IMR-90 (cell line): Measurements from ENCODE around the gene ATOH8. TPM values are rescaled to one million over a fixed set of nuclear protein-coding genes. Genes with fewer than 3 reads are reported as not detected.

Source experiments
- ATAC-seq: fragments of 200-7000 bp; cut with Tn5 transposase; 2 replicates; pipeline ENCODE4 v1.9.1; 2020; ENCODE audit warnings: low read depth, mild to moderate bottlenecking, moderate library complexity
- BruUV-seq: library from RNA; stranded (reverse); fragments of 400-500 nt; replicated peaks from 2 replicates; lab custom pipeline; 2021; lab: Mats Ljungman, UMichigan
- CTCF ChIA-PET: fragments of 300-600 bp; formaldehyde crosslinking; extraction: SDS; loops from one replicate; lab custom pipeline; 2021; ENCODE audit warnings: antibody characterized with exemption; lab: Yijun Ruan, JAX
- POLR2A ChIA-PET: fragments of 300-600 bp; sonication (Branson Sonifier 250); formaldehyde crosslinking; loops from one replicate; lab custom pipeline; 2022; ENCODE audit warnings: antibody characterized with exemption; ENCODE audit not compliant: unreplicated experiment; lab: Charles Lee
- DNase-seq: peaks from one replicate; pipeline ENCODE4 v3.0.0; 2013
- H2AFZ ChIP-seq: replicated peaks from 2 replicates; pipeline ENCODE3; 2013; ENCODE audit warnings: low read length, mild to moderate bottlenecking; ENCODE audit not compliant: poor library complexity
- H2AK5ac ChIP-seq: 2 replicates; pipeline ENCODE4 v1.6.1; 2013; ENCODE audit warnings: low read depth, low read length, inconsistent platforms
- H2AK9ac ChIP-seq: replicated peaks from 2 replicates; pipeline ENCODE3; 2013; ENCODE audit warnings: mild to moderate bottlenecking, low read depth, low read length, moderate library complexity; ENCODE audit not compliant: poor library complexity
- H2BK120ac ChIP-seq: 2 replicates; pipeline ENCODE4 v1.6.1; 2013; ENCODE audit warnings: low read depth, low read length, inconsistent platforms
- H2BK15ac ChIP-seq: 3 replicates; pipeline ENCODE4 v1.6.1; 2013; ENCODE audit warnings: low read depth, low read length, inconsistent platforms
- H2BK20ac ChIP-seq: 2 replicates; pipeline ENCODE4 v1.6.1; 2013; ENCODE audit warnings: low read depth, mild to moderate bottlenecking, inconsistent platforms, low read length, moderate library complexity
- H2BK5ac ChIP-seq: 2 replicates; pipeline ENCODE4 v1.6.1; 2013; ENCODE audit warnings: mild to moderate bottlenecking, low read depth, low read length, inconsistent platforms; ENCODE audit not compliant: poor library complexity, severe bottlenecking
- H3K14ac ChIP-seq: replicated peaks from 2 replicates; pipeline ENCODE4 v1.6.1; 2013; ENCODE audit warnings: low read depth, low read length, inconsistent platforms
- H3K18ac ChIP-seq: 2 replicates; pipeline ENCODE4 v1.6.1; 2013; ENCODE audit warnings: low read depth, low read length, control low read depth
- H3K23ac ChIP-seq: 2 replicates; pipeline ENCODE4 v1.6.1; 2013; ENCODE audit warnings: low read depth, low read length, inconsistent platforms
- H3K27ac ChIP-seq: 2 replicates; pipeline ENCODE4 v1.5.1; 2013; ENCODE audit warnings: mild to moderate bottlenecking, control low read depth, low read length; ENCODE audit not compliant: insufficient read depth
- H3K27me3 ChIP-seq: 2 replicates; pipeline ENCODE4 v1.6.1; 2013; ENCODE audit warnings: low read length; ENCODE audit not compliant: control insufficient read depth, insufficient read depth
- H3K36me3 ChIP-seq: 2 replicates; pipeline ENCODE4 v1.6.1; 2013; ENCODE audit warnings: low read length, mixed read lengths; ENCODE audit not compliant: control insufficient read depth, insufficient read depth
- H3K4ac ChIP-seq: 2 replicates; pipeline ENCODE4 v1.6.1; 2013; ENCODE audit warnings: low read depth, low read length, inconsistent platforms
- H3K4me1 ChIP-seq: 2 replicates; pipeline ENCODE4 v1.6.1; 2013; ENCODE audit warnings: low read length, mixed read lengths; ENCODE audit not compliant: control insufficient read depth, insufficient read depth
- H3K4me2 ChIP-seq: 2 replicates; pipeline ENCODE4 v1.6.1; 2013; ENCODE audit warnings: low read depth, mild to moderate bottlenecking, control low read depth, low read length, moderate library complexity
- H3K4me3 ChIP-seq: 2 replicates; pipeline ENCODE4 v1.5.1; 2013; ENCODE audit warnings: low read depth, mild to moderate bottlenecking, control low read depth, low read length, moderate library complexity; ENCODE audit not compliant: insufficient read depth
- H3K56ac ChIP-seq: 2 replicates; pipeline ENCODE4 v1.6.1; 2013; ENCODE audit warnings: low read length, inconsistent platforms; ENCODE audit not compliant: insufficient read depth; ENCODE audit errors: extremely low read depth
- H3K79me1 ChIP-seq, 2 experiments: 2 replicates each; pipeline ENCODE4 v1.6.1; 2013; ENCODE audit warnings: low read length in 2 of 2, inconsistent platforms in 1 of 2, low read depth in 1 of 2
- H3K9ac ChIP-seq: 2 replicates; pipeline ENCODE4 v1.6.1; 2013; ENCODE audit warnings: low read depth, low read length, control low read depth
- H3K9me1 ChIP-seq: 2 replicates; pipeline ENCODE4 v1.6.1; 2013; ENCODE audit warnings: low read length, inconsistent platforms; ENCODE audit not compliant: insufficient read depth
- H3K9me3 ChIP-seq: 2 replicates; pipeline ENCODE4 v1.6.1; 2013; ENCODE audit warnings: low read length; ENCODE audit not compliant: control insufficient read depth, insufficient read depth
- H4K20me1 ChIP-seq: 2 replicates; pipeline ENCODE4 v1.6.1; 2013; ENCODE audit warnings: low read length, inconsistent platforms; ENCODE audit not compliant: insufficient read depth
- H4K5ac ChIP-seq: 2 replicates; pipeline ENCODE4 v1.6.1; 2013; ENCODE audit warnings: mild to moderate bottlenecking, low read depth, low read length, control low read depth
- H4K8ac ChIP-seq, 2 experiments: 2 replicates each; pipeline ENCODE4 v1.6.1; 2013; ENCODE audit warnings: low read depth in 2 of 2, low read length in 2 of 2, control low read depth in 1 of 2, inconsistent platforms in 1 of 2
- H4K91ac ChIP-seq: 2 replicates; pipeline ENCODE4 v1.6.1; 2013; ENCODE audit warnings: low read depth, low read length, inconsistent platforms; ENCODE audit not compliant: insufficient read depth
- BHLHE40 ChIP-seq: fragments of 150-350 bp; IDR thresholded peaks from 2 replicates; pipeline ENCODE4 v1.6.1; 2016; ENCODE audit warnings: mild to moderate bottlenecking, low read depth, low read length
- ELK1 ChIP-seq: fragments of 150-350 bp; IDR thresholded peaks from 2 replicates; pipeline ENCODE4 v1.6.1; 2016; ENCODE audit warnings: low read depth, mild to moderate bottlenecking, low read length, moderate library complexity, borderline replicate concordance
- FOS ChIP-seq: fragments of 150-350 bp; IDR thresholded peaks from 2 replicates; pipeline ENCODE4 v1.6.1; 2016; ENCODE audit warnings: low read depth, low read length
- MAFK ChIP-seq: IDR thresholded peaks from 2 replicates; pipeline ENCODE4 v1.6.1; 2012; ENCODE audit warnings: low read depth, low read length, improper control_type of control experiment
- MAZ ChIP-seq: IDR thresholded peaks from 2 replicates; pipeline ENCODE4 v1.6.1; 2012; ENCODE audit warnings: low read depth, mild to moderate bottlenecking, low read length, improper control_type of control experiment, moderate library complexity, borderline replicate concordance
- RAD21 ChIP-seq: IDR thresholded peaks from 2 replicates; pipeline ENCODE4 v1.6.1; 2012; ENCODE audit warnings: low read length, improper control_type of control experiment
- RCOR1 ChIP-seq: IDR thresholded peaks from 2 replicates; pipeline ENCODE4 v1.6.1; 2012; ENCODE audit warnings: mild to moderate bottlenecking, low read length, improper control_type of control experiment; ENCODE audit not compliant: insufficient replicate concordance
- SMC3 ChIP-seq: fragments of 150-350 bp; IDR thresholded peaks from 2 replicates; pipeline ENCODE4 v1.6.1; 2016; ENCODE audit warnings: low read depth, mild to moderate bottlenecking, antibody characterized with exemption, low read length, moderate library complexity
- WGBS, 2 experiments: methylation state at CpG; one replicate each; pipeline versions ENCODE4 v1.1.5 to v1.1.7; 2013; ENCODE audit warnings: missing lambda C conversion rate in 2 of 2; ENCODE audit not compliant: insufficient read length in 1 of 2; ENCODE audit errors: extremely low coverage in 2 of 2; 5-methylcytosine and 5-hydroxymethylcytosine counted together
- dilution Hi-C: fragments of 300-500 bp; cut with HindIII; formaldehyde crosslinking; loops from one replicate; pipeline ENCODE4 v1.14.3; 2018; ENCODE audit warnings: low sequenced_read_pairs; ENCODE audit not compliant: unreplicated experiment
- in situ Hi-C: fragments of 300-500 bp; cut with MboI; formaldehyde crosslinking; loops from 3 replicates; pipeline ENCODE4 v1.14.3; 2019; ENCODE audit warnings: low sequenced_read_pairs, inconsistent platforms, mixed read lengths
- intact Hi-C: fragments of 100-400 bp; cut with micrococcal nuclease; formaldehyde crosslinking; loops from 2 replicates; pipeline ENCODE4 v1.10.0; 2022
- polyA plus RNA-seq, 3 experiments: library from polyadenylated mRNA; depleted of rRNA; stranded (reverse); fragments of >200 nt; gene quantifications; 2 replicates each; pipeline ENCODE4 v1.2.3, GENCODE V29; 2012; ENCODE audit warnings: low replicate concordance in 1 of 3
- total RNA-seq: library from RNA; depleted of rRNA; stranded (reverse); fragments of >200 nt; gene quantifications from 2 replicates; pipeline ENCODE4 v1.2.3, GENCODE V29; 2012

Gene ATOH8
- total and polyA plus RNA-seq, 2 of the 4 experiments (the other 2 are of a cell fraction) = 7.9 to 9.0 TPM

DNA sequence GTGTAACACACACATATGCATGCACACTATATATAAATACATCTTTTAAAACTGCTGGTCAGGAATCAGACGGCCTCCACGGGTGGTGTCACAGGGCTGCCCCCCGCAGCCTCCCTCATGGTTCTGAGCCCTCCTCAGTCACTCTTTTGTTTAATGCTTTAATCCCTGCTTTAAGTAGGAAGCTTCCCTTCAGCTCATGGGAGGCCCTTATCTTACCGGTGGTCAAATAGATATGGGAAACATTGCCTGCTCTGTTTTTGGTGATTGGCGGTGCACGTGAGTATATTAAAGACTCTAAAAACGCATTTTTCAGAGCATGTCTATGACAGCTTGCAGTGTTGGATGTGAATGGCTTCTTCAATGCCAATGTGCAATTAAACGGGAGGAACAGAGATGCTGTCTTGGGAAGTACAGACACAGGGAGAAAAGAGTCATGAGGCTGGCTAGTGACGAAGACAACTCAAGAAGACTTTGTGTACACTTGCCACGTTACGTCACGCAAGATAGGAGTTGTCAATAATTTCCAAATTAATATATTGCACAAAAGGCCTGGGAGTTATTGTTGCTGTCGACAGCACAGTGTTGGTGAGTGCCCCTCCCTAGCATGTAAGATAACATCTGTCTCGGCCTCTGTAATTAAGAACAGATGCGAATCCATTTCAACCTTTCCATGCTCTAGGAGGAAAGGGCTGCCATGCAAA is 36.3 kb upstream of the ATOH8 start:
- H3K18ac ChIP-seq = no peak overlapping the region
- H2AK5ac ChIP-seq = no peak overlapping the region
- 0 out of 2 replicates have a peak, but pooled peaks cover 3% of the 10 kb centered on the region for H3K9me1 ChIP-seq
- H4K91ac ChIP-seq = no peak overlapping the region
- H3K4me3 ChIP-seq = no peak overlapping the region
- no peak overlapping the region for H4K8ac ChIP-seq
- H3K9me3 ChIP-seq = no peaks in the 10 kb centered on the region; the same call in 1 of the 2 replicates
- TF ChIP-seq RAD21 = no peak
- TF ChIP-seq SMC3 = no peak
- TF ChIP-seq BHLHE40 = no peak
- no peak for TF ChIP-seq FOS
- TF ChIP-seq MAFK = no peak
- TF ChIP-seq ELK1 = no peak
- no peak for TF ChIP-seq MAZ
- TF ChIP-seq RCOR1 = no peak
- ChIA-PET POLR2A (no interaction called here), CTCF (interaction anchor here (1.0 kb wide), 1 partner anchor 36 kb away, joined by 3 read pairs; no protein-coding TSS in a partner anchor)
- no peak overlapping the region for H3K56ac ChIP-seq
- peak overlapping the region; percentile 33 for H2AK9ac ChIP-seq
- in situ Hi-C loops (no loop called here), intact Hi-C loops (no loop called here), dilution Hi-C loops (no loop called here)
- H2BK5ac ChIP-seq = no peak overlapping the region
- no peak overlapping the region for H3K9ac ChIP-seq
- no peak overlapping the region for H4K5ac ChIP-seq
- H3K14ac ChIP-seq = no peak overlapping the region
- no peaks in the 10 kb centered on the region for H4K20me1 ChIP-seq
- H3K23ac ChIP-seq = no peak overlapping the region
- 64% methylated on average over 5 of the region's 15 CpGs; no CpG with 5 or more reads in 1 of the 2 experiments for WGBS, 2 experiments
- no peaks in the 10 kb centered on the region for H3K4me1 ChIP-seq
- no peak overlapping the region for H2BK15ac ChIP-seq
- no peak overlapping the region for H2BK20ac ChIP-seq
- no peak overlapping the region for H3K4me2 ChIP-seq
- no peak overlapping the region for H3K4ac ChIP-seq
- no peaks in the 10 kb centered on the region for H3K79me1 ChIP-seq
- H3K27me3 ChIP-seq = peaks cover 14% of the 10 kb centered on the region
- H2AFZ ChIP-seq = no peak overlapping the region
- H3K27ac ChIP-seq = no peak overlapping the region
- BruUV-seq = no TSS peak
- H3K36me3 ChIP-seq = no peaks in the 10 kb centered on the region
- DNase-seq (peak; percentile 34), ATAC-seq (peak; percentile 19; the same call in 1 of the 2 replicates)
- no peak overlapping the region for H2BK120ac ChIP-seq
